ENCODE data around the gene RAC2.
A peak's percentile ranks its signal among the peaks of the same experiment; 100 is the strongest.
"Not testable (repeated sequence)": the region's sequence is repeated elsewhere in the genome, so short reads cannot be mapped to it uniquely, and the experiment has no call there.

The RAC2 gene

DNA sequence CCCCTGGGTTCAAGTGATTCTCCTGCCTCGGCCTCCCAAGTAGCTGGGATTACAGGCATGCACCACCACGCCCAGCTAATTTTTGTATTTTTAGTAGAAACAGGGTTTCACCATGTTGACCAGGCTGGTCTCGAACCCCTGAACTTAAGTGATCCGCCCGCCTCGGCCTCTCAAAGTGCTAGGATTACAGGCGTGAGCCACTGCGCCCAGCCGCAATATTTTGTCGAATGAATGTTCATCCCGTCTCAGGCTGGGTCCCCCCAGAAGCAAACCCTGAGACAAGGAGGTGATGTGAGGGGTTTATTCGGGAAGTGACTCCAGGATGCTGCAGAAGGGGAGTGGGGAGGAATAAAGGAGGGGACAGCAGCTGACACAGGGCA, 10.7 kb downstream of the RAC2 start:
- DNase-seq = not testable (repeated sequence)

DNA sequence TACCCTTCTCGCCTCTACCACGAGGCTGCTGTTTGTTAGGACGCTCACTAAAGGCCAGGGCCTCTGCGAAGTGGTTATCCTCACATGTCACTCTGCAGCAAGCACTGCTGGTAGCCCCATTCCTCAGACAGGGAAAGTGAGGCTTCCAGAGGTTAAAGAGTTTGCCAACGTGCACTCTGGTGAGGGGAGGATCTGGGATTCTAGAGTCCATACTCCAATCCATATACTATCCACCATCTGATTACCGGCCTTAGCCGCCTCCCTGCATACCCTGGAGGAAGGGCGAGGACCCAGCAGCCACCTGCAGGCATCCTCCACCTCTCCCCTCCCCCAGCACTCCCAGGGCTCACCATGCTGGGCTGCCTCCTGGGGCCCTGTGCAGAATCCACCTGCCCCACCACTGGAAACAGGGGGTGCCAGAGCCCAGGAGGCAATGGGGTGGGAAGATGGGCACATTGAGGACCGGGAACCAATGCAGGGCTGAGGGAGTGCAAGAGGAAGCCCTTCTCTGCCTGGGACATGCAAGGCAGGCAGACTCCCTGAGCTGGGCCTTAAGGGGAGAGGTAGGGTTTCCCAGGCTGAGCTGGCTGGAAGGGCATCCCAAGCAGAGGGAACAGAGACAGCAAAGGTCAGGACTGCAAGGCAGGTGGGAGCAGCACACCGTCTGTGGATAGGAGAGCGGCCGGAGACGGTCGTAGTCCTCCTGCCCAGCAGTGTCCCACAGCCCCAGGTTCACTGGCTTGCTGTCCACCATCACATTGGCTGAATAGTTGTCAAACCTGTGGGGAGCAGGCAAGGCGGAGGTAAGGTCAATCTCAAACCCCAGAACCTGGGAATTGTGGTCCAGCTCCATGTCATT, 11.7 kb downstream of the RAC2 start:
- no peak for DNase-seq

DNA sequence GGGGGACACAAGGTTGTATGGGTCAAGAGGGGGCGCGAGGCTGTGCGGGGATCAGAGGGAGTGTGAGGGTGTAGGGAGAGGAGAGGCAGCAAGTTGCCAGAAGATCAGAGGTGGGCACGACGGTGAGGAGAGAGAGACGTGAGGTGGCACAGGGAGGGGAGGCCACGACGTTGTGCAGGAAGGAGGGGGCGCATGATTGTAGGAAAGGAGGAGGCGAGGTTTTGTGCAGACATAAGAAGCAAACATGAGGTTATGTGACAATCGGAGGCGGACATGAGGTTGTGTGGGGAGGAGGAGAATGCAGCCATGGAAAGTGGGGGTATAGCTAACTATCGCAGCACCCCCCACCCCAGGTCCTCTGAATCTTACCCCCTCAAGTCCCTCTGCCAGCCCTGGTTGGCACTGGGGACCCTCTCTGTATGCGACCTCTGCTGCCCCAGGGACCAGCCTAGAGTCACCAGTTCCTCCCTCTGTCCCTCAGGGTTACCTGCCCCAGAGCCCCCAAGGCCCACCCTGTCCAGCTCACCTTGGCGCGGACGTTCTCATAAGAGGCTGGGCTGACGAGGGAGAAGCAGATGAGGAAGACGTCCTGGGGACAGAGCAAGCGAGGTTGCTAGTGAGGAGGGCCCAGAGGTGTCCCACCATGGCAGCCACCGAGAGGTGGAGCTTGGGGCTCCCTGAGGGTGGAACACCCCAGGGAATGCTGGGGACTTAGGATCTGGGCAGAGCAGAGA, 12.5 kb downstream of the RAC2 start:
- no peak for DNase-seq

DNA sequence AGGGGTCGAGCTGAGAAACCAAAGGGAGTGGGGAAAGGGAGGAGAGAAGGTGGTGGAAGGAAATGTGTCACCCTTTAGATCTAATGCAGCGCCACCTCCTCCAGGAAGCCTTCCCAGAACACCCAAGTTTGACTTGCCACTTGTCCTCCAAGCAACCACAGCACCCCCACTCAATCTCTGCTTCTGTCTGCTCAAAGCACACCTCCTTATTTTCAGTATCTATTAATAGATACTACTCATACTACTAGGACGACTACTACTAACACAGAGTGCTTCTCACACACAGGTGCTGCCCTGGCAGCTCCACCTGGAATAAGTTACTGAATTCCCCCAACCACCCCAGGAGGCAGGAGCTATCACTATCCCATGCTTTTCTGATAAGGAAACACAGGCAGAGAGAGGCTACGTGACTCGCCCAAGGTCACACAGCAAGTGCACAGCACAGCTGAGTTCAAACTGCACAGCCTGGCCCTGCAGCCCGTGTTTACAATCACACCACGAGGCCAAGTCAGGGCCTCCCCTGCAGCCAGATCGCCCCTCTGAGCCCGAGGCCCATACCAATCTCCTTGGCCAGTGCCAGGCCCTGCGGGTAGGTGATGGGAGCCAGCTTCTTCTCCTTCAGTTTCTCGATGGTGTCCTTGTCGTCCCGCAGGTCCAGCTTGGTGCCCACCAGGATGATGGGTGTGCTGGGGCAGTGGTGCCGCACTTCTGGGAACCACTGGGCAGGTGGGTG, 13.2 kb downstream of the RAC2 start:
- no peak for DNase-seq

DNA sequence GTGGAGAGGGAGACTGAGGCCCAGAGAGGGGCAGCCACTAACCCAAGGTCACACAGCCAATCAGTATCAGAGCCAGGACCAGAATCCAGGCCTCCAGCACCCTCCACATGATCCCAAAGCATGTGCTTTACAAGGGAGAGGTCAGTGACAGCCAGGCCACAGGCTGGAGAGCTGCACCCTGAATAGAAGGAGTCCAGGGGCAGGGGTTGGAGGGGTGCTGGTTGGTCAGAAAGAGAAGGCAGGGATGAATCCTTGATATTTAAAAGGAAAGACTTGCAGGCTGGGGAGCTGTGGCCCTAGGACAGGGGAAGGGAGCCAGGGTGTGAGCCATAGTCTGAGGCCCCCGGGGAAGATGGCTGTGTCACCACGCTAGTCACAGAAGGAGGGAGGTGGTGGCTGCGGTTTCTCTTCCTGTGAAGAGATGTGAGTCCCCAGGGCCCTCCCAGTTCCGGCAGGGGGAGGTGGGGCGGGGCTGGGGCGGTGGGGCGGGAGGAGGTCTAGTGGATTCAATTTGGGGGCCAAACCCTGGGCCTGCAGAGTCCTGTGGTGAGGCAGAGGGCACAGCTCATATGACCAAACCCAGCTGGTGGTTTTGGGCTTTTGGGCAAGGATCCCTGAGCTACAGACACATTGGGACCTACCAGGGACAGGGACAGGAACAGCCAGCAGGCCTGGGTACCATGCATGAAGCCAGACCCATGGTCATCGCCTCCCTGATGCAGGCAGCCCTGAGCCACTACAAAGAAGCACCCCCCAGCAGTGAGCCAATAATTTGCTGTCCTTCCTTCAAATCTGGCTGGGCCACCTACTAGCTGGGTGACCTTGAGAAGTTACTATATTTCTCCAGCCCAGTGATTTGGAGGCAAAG, 14.0 kb downstream of the RAC2 start:
- DNase-seq = peak; percentile 81

DNA sequence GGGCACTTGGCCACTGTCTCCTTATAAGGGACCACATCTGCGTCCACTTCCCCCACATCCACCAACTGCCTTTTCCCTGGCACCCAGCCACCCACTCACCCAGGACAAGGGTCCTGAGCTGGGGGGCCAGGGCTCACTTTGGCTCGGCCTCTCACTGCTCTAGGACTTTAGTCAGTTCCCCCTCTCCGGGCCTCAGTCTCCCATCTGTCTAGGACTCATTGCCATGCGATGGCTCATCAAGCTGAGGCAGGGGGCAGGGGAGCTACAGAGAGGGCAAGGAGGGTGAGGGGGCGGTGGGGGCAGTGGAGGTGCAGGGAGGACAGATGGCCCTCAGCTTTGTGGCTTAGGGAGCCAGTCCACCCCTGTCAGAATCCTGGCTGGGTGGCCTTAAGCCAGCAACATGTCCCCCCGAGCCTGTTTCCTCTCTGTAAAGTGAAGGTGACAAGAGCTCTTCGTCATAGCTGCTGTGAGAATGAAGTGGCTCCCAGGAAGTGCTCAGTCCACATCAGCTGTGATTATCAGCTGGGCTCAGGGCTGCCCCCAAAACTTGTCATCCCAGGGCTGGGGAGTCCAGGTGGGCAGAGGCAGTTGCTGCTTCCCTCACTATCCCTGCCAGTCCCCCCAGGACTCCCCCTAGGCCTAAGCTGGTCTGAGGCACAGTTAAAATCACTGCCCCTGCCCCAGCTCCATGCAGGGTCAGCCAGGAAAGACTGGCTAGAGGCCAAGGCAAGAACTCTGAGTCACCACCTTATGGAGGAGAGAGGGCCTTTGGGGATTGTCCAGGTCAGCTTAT, 14.9 kb downstream of the RAC2 start:
- peak; percentile 88 for DNase-seq

DNA sequence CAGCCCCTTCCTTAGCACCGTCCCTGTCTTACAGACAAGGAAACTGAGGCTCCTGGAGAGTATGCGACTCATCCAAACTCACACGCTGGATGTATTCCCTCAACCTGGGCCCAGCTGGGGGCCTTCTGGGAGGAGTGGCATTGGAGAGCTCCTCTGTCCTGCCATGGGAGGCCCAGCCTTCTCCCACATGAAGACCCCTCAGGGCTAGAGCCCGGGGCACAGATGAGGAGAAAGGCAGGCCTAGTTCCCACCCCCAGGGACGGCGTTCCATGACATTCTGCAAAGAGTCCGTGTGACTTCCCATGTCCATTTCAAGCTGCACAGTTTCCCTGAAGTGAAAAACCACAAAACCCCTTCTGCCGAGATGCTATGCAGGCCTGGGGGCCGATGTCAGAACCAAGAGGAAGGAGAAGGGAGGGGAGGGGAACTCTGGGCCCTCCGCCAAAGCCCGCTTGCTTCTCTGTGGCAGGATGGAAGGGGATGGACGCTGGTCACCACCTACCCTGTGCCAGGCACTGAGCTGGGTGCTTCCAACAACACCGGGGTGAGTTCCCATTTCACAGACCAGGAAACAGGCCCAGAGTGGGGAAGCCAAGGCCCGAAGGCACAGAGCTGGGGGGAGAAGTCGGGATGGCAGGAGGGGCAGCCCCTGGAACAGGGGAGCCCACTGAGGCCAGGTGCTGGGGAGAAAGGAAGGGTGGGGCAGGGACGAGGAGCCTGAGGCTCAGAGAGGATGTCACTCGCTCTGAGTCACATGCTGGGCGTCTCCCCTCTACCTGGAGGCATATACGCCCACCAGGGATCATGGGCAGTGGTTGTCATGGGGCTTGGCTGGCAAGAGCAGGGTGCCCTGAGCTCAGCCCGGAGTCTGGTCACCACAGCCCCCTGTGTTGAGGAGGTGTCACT, 15.7 kb downstream of the RAC2 start:
- peak; percentile 64 for DNase-seq

DNA sequence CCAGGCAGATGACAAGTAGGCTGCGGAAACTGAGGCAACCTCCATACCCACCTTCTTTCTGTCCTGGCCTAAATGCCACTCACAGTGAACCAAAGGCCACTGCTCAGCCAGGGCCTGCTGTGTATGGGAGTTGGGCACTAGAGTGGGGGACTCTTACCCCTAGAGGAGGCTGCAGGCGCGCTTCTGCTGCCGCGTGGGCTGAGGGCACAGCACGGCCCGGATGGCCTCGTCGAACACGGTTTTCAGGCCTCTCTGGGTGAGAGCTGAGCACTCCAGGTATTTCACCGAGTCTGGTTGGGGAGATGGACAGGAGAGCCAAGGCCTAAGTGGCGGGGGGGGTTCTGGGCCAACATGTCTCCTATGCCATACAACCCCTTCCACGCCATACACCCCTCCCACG, 17.6 kb downstream of the RAC2 start:
- no peak for DNase-seq

DNA sequence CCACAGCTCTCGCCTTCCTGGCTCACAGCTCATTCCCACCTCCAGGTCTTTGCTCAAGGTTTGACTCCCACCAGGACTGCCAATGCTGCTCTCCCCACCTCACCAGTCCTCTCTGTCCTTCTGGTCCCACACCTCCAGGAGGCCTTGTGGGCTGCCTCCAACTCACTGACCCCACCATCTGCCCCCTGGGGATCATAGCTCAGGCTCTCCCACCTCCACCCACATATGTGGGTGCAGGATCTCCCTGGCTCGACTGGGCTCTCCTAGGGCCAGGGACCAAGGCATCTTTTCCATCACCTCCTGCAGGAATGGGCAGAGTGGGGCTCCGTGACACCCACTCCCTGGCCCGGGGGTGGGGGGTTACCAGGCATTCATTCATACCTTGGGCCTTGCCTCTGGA, 18.0 kb downstream of the RAC2 start:
- no peak for DNase-seq

DNA sequence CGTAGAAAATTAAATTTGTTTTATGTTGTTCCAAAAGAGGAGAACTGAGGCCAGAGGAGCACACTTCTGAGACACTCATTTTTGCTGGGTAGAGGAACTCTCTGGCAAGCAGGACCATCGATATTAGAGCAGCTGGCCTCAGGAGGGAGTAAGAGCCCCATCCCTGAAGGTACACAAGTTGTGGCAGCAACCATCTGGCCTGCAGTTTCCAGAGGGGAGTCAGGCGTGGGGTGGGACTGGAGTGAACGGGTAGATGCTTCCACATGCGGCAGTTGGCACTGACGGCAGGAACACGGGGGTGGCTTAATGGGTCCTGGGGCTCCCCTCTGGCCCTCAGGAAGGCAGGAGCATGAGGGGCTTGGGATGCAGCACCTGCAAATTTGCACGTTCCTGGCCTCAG, 18.6 kb downstream of the RAC2 start:
- no peak for DNase-seq

DNA sequence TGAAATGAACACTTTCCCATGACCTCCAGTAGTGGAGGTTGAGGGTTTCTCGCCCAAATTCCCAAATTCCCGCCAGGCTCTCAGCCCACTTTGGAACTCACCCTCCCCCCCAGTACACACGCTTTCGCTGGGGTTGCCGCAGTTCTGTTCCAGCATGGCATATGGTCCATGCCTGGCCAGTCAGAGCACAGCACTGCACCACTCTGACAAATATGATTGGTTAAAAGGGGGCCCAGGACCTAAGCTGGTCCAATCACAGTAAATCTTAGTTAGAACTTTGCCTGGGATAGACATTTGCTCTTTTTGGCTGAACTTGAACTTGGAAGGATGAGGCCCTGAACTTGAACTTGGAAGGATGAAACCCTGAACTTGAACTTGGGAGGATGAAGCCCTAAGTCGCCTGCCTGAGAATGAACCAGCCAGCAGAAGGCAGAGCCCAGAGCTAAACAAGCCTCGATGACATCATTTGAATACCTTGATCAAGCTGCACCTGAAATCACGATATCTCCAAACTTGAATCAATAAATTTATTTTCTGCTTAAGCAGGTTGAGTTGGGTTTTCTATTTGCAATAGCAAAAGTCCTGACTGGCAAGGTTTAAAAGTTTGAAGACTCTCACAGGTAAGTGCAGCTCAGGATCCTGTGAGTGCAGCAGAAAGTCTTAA, 19.2 kb downstream of the RAC2 start:
- DNase-seq = no peak

DNA sequence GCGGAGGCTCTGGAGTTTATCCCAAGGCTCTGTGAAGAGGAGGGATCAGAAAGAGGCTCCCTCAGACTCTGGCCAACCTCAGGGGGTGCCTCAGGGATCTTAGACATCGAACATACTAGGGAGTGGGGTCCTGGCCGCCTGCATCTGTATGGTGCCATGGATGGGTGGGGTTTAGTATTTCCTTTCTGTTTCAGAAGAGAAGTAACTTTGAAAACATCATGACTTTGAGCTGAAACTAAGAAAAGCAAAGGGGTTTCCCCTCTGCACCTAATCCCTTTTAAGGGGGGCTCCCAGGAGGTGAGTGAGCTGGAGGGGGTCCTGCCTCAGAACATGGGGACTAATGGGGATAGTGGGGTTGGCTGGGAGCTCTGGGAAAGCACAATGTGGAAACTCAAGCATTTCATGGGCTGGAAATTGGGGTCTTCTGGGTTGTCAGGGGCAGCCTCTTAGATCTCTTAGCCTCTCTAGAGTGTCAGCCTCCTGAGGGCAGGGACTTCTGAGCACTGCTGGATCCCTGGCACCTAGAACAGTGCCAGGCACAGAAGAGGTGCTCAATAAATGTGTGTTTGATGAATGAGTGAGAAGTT, 20.0 kb downstream of the RAC2 start:
- DNase-seq = no peak

DNA sequence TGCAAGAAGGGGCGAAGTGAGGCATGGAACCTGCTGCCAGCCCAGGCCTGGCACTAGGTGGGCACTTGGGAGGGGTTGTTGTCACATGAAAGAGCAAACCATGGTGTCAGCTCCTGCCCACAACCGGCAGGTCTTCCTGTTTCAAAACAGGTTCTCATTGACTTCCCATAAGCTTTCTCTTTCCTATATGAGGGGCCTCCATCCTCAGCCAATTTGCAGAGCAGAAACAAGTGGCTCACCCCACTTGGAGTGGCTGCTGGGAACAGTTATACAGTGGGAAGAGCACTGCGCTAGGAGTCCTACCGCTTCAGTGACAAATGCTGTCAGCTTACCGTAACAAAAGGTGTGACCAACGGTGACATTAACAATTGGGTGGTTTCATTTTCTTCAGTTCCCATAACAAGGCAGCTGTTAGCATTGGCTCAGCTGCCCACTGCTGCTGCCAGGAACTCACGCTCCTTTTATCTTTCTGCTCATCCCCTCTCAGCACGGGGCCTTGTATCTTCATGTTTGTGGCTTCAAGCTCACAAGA, 21.6 kb downstream of the RAC2 start:
- DNase-seq = no peak

DNA sequence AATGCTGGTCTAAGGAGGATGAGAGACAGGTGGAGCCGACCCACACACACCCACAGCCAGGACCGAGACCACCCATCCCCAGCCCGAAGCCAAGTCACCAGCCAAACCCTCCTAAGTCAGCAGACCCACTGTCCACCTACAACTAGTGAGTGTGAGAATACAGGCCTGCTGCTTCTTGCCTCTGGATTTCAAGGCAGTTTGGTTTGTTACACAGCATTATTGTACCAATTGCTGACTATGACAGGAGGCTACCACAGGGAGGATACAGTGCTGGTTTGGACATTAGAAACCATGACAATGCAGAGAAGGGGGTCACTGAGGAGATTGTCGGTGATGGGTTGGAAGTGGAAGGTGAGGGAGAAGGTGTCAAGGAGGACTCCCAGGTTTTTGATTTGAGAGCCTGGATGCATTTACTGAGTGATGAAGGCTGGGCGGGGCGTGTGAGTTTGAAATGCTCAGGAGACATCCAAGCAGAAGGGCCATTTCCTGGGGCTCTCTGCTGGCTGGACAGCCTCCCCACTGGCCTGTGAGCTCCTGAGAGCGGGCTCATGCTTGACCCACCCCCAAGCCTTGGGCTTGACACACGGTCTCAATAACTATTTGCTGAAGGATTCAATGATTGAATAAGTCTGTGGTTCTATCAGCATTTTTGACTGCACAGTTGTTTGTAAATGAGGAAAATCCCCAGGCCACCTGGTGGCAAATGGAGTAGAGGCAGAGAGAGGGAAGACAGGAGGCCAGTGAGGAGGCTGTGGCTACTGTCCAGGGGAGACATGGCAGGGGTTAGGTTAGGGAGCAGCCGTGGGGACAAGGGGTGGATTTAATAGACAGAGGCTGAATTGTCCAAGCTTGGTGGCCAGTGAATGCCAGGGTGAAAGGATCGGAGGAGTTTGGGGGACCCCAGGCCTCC, 22.4 kb downstream of the RAC2 start:
- no peak for DNase-seq

DNA sequence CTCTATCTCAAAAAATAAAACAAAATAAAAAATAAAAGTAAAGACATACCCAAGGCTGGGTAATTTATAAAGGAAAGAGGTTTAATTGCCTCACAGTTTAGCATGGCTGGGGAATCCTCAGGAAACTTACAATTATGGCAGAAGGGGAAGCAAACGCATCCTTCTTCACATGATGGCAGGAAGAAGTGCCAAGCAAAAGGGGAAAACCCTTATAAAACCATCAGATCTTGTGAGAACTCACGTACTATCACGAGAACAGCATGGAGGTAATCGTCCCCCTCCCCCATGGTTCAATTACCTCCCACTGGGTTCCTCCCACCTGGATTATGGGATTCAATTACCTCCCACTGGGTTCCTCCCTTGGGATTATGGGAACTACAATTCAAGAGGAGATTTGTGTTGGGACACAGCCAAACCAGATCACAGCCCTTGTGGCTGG, 23.5 kb downstream of the RAC2 start:
- no peak for DNase-seq

DNA sequence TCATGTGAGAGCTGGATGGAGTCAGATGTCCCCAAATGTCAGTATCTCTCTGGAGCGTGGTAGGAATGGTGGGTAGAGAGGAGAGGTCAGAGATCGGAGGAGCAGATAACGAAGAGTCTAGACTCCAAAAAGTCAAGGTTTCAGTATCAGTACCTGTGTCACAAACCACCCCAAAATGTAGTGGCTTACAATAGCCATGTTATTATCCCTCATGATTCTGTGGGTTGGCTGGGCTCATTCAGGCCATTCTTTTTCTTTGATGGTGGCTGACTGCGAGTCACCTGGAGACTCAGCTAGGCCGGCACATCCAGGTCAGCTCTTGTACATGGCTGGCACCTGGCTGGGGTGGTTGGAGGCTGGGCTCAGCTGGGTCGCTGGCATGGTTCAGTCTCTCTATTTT, 24.5 kb downstream of the RAC2 start:
- no peak for DNase-seq

DNA sequence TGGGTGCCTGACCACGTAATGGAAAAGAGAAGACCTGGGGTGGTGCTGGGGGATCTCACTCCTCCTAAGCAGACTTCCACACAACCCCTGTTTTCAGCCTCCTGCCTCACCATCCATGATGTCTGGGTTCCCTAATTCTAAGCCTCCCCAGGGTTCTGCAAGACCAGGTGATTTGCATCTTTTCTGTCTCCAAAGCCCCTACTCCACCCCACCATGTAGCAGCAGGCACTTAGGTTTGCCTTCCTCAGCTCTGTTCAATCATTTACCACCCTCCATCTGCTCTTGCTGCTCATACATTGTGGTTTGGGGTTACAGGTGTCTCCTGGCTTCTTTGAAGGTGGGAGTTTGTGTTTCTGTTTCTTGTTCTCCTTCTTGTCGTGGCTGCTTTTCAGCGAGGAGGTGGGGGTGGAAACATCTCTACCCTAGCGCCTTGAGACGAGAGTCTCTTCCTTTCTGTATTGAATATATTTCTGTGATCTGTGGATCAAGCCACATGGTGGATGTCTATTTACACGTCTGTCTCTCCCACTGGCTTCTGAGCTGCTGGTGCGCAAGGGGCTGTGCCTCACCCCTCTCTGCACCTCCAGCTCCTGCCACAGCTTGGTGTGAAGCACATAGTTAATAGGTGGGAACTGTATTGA, 25.2 kb downstream of the RAC2 start:
- no peak for DNase-seq

DNA sequence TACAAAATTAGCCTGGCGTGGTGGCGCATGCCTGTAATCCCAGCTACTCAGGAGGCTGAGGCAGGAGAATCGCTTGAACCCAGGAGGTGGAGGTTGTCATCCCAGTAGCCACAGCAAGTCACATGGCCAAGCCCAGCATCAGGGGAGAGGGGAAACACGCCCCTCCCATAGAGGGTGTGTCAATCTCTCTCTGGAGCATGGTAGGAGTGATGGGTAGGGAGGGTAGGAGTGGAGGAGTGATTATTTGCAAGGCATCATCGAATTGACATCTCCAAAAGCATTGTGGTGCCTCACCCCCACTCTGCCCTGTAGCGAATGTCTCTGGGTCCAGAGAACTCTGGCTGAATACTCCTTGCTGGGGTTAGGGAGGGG, 25.7 kb downstream of the RAC2 start:
- DNase-seq = no peak

Data from EL (cell line).